ENCODE results near the gene EXOC6. TPM values are rescaled to one million over a fixed set of nuclear protein-coding genes. Genes with fewer than 3 reads are reported as not detected.

The EXOC6 gene
- total and polyA plus RNA-seq, 11 donors = 5.8 to 12.3 (median 9.9) TPM

GRCh38 chr10:93063977-93064660 lies 215.8 kb downstream of the EXOC6 start:
- ATAC-seq = no peak
- H3K27ac ChIP-seq = no peak overlapping the region
- 62 to 78% (median 69%) methylated on average over 5 to 9 of the region's 9 CpGs for WGBS, 4 donors
- intact Hi-C loops (cut with DNase I) = loop anchor here in 1 of 10 donors (10.0 kb wide), 1 partner anchor 451 kb away; no protein-coding TSS in a partner anchor
- H3K27me3 ChIP-seq = peaks cover 38 to 99% (median 83%) of the 10 kb centered on the region in 9 donors
- H3K9me3 ChIP-seq = no peaks in the 10 kb centered on the region
- no peak for TF ChIP-seq POLR2A (IDR thresholded peaks at IDR 0.05)
- TF ChIP-seq CTCF (IDR thresholded peaks at IDR 0.05) = no peak
- H3K4me3 ChIP-seq = no peak overlapping the region
- peaks cover 0 to 2% (median 0%) of the 10 kb centered on the region in 9 donors for H3K36me3 ChIP-seq
- no peak for DNase-seq
- peaks cover 4 to 54% (median 24%) of the 10 kb centered on the region in 12 donors for H3K4me1 ChIP-seq

DNA sequence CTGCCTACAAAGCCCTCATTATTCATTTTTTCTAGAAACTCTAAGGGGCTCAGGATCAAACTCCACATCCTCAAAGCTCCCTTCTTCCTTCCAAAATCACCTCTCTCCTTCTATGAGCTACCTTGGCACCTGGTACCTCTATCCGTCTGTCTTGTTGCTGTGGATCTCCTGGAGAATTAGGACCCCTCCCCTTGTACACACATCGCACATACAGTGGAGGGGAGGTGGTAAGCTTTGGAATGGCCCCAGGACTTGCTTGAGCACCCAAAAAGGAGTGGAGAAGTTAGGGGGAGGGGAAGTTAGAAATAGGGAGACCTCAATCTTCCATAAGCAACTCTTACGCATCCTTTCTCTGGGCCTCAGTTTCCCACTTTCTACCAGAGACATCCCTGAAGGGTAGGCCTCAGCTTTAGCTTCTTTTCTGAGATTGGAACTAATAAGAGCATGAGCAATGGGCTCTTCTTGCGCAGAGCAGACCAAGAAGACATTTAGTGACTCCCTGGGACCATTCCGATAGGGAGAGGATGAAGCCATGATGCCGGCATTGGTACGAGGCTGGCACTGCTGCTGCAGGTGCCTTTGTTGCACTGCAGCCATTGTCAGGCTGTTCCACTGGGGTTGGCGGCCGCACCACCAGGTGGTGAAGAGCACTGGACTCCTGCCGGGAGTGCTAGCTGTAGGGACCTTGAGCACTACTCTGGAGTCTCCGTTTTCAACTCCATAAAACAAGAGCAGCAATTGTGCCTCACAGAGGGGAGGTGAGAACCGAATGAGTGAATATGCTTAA lies 216.7 kb downstream of the EXOC6 start:
- intact Hi-C loops (cut with DNase I) = loop anchor here in 1 of 10 donors (10.0 kb wide), 1 partner anchor 450 kb away; no protein-coding TSS in a partner anchor
- Histone ChIP-seq H3K27ac (no peak overlapping the region), H3K36me3 (no peaks in the 10 kb centered on the region), H3K27me3 (peaks cover 38 to 100% (median 88%) of the 10 kb centered on the region in 9 donors), H3K4me1 (peaks cover 4 to 52% (median 24%) of the 10 kb centered on the region in 12 donors), H3K9me3 (no peaks in the 10 kb centered on the region), H3K4me3 (no peak overlapping the region)
- 61 to 76% (median 67%) methylated on average over 12 of the region's 12 CpGs for WGBS, 4 donors
- DNase-seq (no peak), ATAC-seq (no peak)
- TF ChIP-seq POLR2A (IDR thresholded peaks at IDR 0.05) (no peak), CTCF (IDR thresholded peaks at IDR 0.05) (no peak)

- ATAC-seq (no peak), DNase-seq (no peak)
- H3K4me3 ChIP-seq = peak overlapping the region in 1 of 12 donors; percentile 25
- TF ChIP-seq POLR2A (IDR thresholded peaks at IDR 0.05) (no peak), CTCF (IDR thresholded peaks at IDR 0.05) (no peak)
- no peaks in the 10 kb centered on the region for H3K9me3 ChIP-seq
- H3K4me1 ChIP-seq = peaks cover 4 to 44% (median 22%) of the 10 kb centered on the region in 12 donors
- peaks cover 32 to 100% (median 85%) of the 10 kb centered on the region in 9 donors for H3K27me3 ChIP-seq
- WGBS, 4 donors = 3 to 10% (median 6%) methylated on average over 22 to 81 of the region's 81 CpGs
- H3K27ac ChIP-seq = no peak overlapping the region
- no peaks in the 10 kb centered on the region for H3K36me3 ChIP-seq
- intact Hi-C loops (cut with DNase I) = loop anchor here in 1 of 10 donors (10.0 kb wide), 1 partner anchor 449 kb away; no protein-coding TSS in a partner anchor
Measured at GRCh38 chr10:93065675-93066543, 217.6 kb downstream of the EXOC6 start.

Data from heart left ventricle (tissue), 16 donors.